HUDEP-2 (cell line): Measurements from ENCODE around the gene MMP3.
"Not testable (repeated sequence)": the region's sequence is repeated elsewhere in the genome, so short reads cannot be mapped to it uniquely, and the experiment has no call there.

ENCODE experiments used
- DNase-seq, 76 experiments: peaks; one replicate each; lab custom pipeline; 2025; ENCODE audit not compliant: unreplicated experiment in 76 of 76; lab: John Stamatoyannopoulos, UW

The MMP3 gene

DNA sequence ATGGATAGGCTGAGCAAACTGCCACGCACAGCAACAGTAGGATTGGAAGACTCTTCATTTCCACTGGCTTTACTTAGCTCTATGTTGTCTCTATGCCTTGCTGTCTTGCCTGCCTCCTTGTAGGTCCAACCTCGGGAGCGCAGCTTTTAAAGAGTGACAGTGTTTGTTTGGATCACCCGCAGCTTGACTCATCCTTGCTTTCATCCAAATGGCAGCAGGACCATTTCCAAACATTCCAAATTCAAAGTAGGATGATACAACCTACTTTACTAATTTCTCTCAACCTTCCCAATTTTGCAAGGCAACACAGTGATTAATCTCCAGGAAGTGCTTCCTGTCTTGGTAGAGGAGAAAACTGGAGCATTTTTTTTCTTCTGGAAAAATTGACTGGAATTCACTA lies at the start of gene MMP3:
Gene MMP3, minus strand, starts transcription at position 121 of the 400 bp plus-strand sequence. Its CDS starts 63 bp downstream, at position 58.
- no peak for DNase-seq

DNA sequence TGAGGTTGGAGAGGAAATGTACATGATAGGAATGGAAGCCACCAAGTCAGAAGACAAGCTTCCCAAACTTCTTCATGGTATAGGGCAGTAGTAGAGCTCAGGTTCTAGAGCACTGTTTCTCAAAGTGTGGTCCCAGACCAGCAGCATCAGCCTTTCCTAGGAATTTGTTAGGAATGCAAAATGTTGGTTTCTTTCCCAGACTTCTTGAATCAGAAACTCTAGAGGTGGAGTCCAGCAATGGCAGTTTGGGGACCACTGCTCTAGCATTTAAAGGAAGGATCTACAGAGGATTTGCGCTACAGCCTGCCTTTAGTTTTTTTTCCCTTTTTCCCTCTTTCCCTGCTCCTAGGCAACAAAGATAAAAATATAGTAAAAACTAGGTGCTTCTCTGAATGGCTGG lies 48.3 kb upstream of the MMP3 start:
- no peak for DNase-seq

DNA sequence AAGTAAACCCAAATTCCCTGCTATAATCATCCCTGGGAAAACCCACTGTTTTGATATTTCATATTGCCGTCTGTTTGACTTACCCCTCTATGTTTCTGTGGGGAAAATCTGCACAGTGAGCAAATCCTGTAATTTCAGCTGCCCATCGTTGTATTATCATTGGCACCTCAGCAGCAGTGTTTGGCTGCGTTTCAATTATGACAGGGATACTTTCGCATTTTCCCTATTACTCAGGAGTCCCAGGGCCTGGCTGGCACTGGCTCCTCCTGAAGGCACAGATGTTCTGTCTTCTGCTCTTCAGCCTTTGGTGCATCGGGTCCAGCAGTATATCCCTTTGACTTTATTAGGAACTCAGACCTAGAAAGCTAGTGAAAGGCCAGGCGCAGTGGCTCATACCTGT lies 43.6 kb upstream of the MMP3 start:
- DNase-seq, result no peak

DNA sequence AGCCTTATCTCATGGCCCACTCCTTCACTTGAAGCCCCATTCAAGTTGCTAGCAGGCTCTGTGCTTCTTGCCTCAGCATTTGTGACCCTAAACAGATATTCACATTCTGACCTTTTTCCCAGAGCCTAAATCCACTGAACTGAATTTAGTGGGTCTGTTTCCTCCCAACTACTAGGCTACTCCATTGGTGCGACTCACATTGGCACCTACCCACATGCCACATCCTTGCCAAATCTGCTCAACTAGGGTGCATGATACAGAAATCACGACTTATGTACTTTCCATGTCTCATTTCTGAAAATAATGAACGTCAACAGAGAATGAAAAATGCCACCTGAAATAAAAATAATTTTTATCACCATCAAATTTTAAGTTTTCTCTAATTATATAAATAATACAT lies 39.7 kb upstream of the MMP3 start:
- no peak for DNase-seq

DNA sequence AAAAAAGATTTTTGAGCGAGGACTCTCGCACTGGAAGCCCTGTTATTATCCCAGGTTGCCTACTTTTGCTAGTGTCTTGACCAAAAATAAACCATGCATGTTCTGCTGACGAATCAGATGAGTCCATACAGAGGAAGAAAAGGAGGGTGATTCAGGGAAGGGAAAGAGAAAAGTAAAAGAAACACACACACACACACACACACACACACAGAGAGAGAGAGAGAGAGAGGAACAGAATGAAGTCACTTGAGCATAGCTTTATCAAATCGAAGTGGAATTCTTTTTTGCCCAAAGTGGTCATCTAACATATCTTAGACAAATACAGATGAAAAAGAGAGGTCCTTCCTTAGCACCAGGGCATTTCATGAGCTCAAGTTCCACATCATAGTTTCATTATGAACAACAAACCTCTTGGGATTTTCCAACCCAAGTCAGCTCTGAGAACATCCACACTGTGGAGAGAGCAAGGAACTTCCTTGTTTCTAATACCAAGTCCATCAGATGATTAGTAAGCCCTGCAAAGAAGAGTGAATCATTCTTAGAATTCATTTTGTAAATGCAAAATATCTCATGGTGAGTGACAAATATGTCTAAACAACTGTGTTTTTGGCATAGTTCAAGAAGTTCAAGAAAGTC lies 39.1 kb upstream of the MMP3 start:
- no peak for DNase-seq

DNA sequence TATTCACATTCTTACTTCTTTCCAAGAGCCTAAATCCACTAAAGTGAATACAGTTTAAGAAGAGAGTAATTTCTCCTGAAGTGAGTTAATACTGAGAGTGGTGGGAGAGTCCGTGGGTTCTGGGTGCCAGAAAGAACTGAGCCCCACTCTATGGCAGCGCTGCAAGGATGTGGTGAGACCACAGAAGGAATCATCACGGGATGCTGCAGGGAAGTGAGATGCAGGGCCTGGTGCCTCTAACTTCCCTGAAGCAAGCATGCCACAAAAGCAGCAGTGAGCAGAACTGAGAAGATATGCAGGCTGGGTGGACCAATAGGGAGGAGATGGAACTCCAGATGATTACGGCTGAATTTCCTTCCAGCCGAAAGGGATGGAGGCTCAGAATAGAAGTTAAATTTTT lies 36.4 kb upstream of the MMP3 start:
- no peak for DNase-seq

DNA sequence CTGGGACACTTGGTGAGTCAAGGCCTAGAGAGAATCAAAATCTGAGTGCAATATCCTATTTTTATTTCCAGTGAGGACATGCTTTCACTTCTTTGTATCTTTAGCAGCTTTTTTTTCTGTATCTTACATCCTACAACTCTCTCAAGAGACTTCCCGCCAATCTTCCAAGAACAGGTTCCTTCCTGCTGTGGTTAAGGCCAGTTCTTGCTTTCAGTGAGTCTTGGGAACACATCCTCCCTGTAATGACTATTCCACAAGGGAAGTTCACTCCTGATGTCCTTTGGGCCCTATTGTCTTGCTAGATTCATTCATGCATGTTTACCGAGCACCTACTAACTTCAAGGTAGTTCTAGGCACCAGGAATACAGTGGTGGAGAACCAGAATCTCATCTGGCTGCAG lies 35.2 kb upstream of the MMP3 start:
- DNase-seq, result no peak

DNA sequence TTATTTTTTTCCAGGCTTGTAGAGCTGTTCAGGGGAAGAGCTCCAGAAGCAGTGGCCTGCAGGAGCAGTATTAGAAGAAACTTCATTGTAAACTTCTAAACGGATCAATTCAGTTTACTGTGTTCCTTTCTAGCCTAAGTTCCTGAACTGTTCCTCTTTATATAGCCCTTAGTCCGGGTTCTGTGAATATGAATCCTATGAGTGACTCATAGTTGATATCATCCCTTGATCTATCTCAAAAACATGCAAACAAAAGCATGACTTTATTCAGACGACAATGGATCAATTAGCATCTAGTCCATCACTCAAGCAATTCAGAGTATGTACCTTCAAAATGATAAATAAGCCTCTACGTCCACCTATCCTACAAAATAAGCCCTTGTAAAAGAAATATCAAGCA lies 31.4 kb upstream of the MMP3 start, which contains the start of gene MMP12:
Gene MMP12, minus strand, starts transcription at position 131 of the 400 bp plus-strand sequence. Its CDS starts 45 bp downstream, at position 86.
- no peak for DNase-seq

DNA sequence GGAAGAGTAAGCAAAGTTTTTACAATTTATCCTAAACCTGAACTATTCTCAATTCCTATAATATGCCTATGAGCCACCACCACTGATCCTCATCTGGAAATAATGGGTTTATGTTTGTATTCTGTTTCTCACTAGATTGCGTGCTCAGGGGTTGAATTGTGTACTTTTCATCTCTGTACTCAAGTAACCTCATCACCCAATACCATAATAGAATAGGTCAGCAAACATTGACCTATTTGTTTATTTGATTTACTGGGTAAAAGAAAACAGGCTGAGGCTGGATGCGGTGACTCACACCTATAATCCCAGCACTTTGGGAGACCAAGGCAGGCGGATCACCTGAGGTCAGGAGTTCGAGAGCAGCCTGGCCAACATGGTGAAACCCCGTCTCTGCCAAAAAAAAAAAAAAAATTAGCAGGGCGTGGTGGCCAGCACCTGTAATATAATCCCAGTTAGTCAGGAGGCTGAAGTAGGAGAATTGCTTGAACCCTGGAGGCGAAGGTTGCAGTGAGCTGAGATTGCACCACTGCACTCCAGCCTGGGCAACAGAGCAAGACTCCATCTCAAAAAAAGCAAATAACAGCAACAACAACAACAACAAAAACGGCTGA lies 26.1 kb upstream of the MMP3 start:
- not testable (repeated sequence) for DNase-seq

DNA sequence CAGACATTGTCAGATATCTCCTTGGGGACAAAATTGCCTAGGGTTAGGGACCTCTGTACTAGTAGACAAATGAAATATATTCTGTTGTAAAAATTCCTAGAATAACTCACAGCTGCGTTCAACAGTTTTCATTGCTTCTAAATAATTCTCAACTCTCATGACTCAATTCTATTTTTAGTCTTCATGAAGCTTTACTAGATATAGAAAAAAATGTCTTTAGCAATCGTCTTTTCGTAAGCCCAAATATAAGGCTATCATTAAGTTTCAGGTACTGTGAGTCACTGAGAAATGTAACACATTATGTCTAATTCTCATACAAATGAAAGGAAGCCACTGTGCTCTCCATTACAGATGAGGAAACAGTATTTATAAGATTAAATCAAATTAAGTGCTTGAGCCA lies 24.9 kb upstream of the MMP3 start:
- DNase-seq, result no peak

DNA sequence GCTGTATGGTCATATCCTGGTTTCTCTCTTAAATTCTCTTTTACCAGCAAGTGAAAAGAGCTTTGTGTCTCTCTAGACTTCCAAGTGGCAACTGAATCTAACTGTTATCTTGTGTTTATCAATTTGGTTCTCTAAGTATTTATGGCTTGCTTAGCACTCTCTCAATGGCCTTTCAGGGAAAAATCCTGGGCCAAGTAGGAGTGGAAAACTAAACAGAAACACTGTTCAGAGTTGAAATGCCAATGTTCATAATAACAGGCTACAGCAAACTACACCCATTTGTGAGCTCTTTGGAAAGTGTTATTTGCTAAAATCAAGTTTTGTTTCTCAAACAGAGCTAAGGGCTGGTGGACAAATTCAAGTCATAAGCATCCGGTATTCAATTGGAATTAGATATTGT lies 21.3 kb upstream of the MMP3 start:
- no peak for DNase-seq

DNA sequence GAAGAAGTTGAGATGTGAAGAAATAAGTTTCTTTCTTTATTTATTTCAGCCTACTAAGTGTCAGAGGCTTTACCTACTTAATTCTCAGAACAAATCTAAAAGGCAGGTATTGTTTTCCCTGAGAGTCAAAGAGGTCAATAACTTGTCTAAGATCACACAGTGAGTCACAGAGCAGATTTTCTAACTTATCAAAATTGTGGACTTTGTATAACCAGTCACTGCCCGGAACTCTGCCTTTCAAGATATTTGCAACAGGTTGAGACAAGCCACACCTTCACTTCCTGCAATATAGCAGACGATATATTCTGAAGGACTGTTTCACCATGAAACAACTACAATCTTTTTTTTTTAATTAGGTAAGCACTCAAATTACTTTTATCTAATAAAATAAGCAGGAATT lies 10.5 kb upstream of the MMP3 start:
- DNase-seq, result no peak

DNA sequence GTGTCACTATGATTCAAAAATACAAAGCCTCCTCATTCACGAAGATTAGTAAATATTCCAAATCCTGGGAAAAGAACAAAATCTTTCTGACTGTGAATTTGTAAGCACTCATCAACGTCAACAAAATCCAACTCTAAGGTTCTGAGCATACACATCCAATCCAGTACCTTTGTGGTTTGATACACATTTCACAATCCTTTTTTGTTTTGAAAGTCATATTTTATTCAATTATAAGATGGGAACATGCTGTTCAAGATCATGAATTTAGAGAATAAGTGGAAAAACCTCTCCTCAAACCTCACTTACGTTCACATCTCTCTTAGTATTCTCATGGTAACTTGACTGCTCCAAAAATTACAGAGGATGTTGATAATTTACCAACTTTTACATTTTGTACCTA lies 9.6 kb upstream of the MMP3 start:
- no peak for DNase-seq

DNA sequence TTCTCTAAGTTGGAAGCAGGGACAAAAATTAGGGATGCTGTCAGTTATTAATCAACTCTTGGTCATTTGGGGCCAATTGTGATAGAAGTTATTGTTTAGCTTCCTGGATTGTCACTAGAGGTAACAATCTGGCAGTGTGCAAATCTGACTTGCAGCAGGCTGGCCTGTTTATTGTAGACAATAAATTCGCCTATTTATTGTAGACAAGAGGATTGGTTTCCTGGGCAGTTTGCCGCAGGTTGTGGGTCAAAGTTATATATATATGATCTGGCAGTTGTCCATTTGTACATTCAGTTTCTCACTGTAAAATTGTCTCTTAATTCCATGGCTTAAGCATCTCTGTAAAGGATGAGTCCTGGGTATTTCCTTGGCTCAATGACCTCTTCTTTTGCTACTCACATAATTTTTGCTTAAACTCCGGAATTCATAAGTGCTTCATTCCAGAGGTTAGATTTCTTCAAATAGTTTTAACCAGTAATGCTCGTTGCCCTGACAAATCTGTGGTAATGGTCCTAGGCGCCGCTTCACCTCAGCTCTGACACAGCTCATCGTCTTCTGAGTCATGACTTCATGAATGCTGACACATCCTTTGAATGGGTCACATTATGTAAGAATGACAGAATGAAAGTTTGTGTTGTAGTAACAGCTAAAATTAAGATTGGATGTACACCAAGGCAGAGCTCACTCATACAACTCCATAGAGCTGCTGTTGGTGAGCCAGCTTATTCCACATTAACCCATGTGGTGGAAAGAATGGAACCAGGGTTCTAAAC lies 7.8 kb upstream of the MMP3 start:
- DNase-seq, result no peak

DNA sequence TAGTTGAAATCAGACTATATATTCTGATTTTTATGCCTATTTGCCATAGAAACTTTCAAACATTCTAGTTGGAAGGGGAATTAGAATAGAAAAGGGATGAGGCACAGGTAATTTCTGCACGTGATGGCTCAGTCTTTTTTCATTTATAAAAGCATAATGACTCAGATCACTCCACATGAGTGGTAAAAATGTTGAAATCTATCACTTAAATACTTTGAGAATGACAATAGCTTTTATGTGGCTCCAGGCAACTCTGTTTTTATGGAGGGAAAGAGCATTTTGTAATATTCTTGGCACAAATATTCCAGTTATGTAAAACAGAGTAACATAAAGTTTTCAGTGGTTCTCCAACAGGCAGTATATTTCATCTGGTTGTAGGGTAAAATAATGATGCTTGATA lies 5.9 kb upstream of the MMP3 start:
- no peak for DNase-seq

DNA sequence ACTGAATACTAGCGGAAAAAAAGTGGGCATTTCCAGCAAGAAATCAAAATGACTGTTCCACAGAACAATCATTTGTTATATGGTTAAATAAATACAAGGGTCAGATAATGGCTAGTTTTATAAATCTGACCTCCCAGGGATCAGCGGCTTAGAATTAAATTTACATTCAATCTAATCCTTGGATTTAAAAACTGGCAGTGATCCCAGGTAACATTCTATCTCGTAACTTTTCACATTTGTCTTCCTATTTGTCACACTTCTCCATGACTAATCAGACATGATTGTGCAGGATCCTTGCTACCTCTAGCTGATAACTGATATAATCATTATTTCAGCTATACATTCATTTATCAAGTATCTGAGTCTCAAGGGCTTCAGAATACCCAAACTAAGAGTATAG lies 2.9 kb upstream of the MMP3 start:
- DNase-seq, result no peak

DNA sequence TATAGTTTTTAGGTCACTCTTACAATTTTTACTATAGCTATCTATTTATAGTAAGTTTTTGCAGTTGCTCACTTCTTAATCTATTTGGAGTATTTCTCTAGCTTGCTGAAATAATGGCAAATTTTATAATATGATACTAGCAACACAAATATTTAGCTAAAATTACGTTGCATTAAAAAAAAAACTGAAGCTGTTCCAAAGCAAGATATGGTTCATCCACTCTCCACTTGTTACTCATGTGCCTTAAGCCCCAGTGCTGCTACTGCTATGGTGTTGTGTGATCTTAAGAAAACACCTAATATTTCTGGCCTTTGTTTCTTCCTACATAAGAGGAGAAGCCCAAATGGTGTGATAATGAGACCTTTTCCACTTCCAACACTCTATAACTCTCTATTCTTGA lies 479 bp downstream of the MMP3 start:
- DNase-seq, result no peak

DNA sequence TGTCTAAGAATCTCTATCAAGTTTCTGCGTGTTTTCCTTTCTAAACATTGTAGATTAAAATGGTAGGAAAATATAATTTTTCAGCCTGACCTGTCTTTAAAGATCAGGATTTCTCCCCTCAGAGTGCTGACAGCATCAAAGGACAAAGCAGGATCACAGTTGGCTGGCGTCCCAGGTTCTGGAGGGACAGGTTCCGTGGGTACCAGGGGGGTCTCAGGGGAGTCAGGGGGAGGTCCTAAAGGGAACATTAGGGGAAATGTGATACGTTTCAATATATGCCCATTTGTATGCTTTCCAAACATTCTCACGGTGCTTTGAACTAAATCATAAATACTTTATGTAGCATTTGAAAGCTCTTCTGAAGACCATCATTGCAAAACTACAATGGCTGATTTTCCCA lies 3.4 kb downstream of the MMP3 start:
- no peak for DNase-seq

DNA sequence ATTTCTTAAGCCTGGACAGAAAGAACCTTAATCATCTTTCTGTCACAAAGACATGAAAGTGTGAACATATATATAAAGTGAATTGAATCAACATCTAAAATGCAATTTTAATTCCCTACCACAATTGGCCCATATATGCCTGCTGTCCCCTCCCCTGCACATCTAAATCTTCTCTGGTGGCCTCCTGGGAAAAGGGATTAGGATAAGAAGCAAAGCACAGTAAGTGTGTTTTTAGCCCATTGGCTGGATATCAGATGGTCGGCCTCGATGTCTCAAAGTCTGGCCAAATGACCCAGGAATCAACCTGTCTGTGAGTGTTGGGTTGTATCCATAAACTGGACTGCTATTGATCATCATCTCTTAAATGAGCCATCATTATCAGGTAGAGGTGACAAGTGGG lies 5.8 kb downstream of the MMP3 start:
- no peak for DNase-seq

DNA sequence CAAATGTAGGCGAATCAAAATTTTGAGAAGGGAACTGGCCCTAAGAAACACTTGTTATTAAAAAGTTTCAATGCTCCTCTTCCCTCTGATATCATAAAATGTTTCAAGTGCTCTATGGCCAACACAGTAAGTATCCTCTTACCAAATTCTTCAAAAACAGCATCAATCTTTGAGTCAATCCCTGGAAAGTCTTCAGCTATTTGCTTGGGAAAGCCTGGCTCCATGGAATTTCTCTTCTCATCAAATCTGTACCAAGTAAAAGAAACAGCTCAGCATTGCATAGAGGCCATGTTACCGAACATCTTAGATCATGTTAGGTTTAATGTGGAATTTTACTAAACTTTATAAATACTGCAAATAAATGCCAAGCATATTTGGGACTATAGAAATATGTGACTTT lies 6.3 kb downstream of the MMP3 start:
- no peak for DNase-seq

DNA sequence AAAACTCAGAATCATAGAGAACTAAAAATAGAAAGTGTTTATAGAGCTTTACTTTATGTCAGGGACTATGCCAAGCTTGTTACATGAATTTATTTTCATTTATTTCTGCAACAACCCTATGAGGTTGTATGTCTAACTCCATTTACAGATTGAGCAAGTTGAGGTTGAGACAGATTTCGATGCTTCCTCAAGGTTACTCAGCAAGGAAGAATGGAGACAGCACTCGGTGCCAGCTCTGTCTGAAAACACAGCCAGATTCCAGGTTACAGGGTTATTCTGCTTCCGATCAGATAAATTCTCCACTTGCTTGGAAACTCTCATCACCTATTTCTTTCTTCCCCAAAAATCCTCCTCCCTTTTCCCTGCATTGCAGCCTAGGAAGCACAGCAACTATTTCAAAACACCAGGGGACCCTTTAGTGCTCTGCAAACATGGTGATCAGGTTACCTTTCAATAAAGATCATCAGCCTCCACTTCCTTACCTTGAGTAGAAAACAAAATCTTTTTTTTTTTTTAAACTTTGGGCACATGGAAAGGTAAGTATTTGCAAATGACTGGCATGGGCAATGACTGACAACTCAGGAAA lies 7.0 kb downstream of the MMP3 start:
- no peak for DNase-seq

DNA sequence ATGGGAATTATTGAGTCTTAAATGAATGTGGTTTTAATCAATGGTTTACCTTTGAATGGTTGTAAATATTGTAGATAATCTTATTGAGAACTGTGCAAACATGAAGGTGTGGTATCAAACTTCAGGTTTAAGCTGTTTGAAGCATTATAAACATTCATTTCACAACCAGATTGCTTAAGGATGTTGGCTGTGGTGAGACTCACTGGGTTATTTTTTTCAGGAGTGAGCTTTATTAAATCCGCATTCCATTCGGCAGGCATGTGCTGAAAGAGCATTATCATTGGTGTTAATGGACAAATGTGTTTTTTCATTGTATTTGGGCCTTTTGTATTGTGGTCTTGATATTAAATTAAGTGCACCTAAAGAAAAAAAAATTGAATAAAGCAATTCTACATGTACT lies 9.7 kb downstream of the MMP3 start:
- no peak for DNase-seq
